ENCODE measurements around the gene MARCKS.

- TF ChIP-seq POLR2A (IDR thresholded peaks at IDR 0.05; ENCODE audit: low read length) = no peak
- no peak for TF ChIP-seq GATA1 (IDR thresholded peaks at IDR 0.05; ENCODE audit: low read depth, low read length)
Observed at GRCh38 chr6:113856625-113857555, at the start of gene MARCKS.
